HG03095 (cell line): ENCODE data around the gene DDO.

ENCODE experiments used
- ATAC-seq: cut with Tn5 transposase; IDR thresholded peaks from one replicate; pipeline ENCODE4 v1.9.1; 2021; ENCODE audit warnings: moderate library complexity; ENCODE audit not compliant: unreplicated experiment

The DDO gene

DNA sequence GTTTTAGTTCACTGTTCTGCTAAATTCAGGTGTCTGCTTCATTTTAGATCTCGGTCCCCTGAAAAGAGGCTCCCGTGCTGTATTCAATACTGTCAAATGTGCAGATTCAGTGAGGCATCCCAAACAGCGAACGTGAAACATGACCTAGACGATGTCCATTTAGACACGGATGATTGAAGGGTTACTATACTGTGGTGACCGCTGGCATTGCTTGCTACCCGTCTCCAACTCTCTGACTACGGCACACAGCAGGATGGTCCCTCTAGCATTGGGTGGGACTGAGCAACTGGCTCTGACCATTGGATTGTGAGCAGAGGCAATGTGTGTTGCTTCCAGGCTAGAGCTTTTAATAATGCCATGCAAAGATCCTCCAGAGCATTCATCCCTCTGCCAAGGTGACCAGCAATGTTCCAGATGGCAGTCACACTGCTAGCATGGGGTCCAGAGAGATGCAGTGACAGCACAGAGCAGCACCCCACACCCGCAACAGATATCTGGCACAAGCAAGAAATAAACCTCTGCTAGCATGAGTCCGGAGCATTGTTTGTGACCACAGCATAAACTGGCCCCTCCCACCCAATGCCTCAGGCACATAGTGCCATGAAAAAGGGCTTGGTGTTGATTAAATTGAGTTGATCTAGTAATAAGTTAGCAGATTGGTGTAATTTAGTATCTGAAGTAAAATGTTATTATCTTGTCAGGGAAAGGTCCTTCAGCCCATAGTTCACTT, 66.2 kb downstream of the DDO start:
- ATAC-seq = no peak

DNA sequence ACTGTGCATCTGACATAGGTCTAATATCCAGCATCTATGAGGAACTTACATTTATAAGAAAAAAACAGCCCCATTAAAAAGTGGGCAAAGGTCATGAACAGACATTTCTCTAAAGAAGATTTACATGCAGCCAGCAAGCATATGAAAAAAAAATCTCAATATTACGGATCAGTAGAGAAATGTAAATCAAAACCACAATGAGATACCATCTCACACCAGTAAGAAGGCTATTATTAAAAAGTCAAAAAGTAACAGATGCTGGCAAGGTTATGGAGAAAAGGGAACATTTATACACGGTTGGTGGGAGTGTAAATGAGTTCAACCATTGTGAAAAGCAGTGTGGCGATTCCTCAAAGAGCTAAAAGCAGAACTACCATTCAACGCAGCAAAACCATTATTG, 70.3 kb downstream of the DDO start:
- no peak for ATAC-seq

DNA sequence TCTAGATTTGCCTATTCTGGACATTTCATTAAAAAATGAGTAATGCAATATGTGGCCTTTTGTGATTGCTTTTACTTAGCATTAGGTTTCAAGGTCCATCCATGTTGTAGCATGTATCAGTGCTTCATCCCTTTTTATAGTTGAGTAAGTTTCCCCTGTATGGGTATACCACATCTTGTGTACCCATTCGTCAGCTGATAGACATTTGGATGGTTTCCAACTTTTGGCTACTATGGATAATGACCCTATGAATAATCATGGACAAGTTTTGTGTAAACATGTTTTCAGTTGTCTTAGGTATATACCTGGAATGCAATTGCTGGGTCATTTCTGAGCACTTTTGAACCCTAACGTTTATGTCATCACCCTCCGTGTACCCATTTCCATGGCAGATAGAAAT, 72.6 kb downstream of the DDO start:
- ATAC-seq = no peak
